Ishikawa (cell line): ENCODE data around the gene MEF2C.

Experiments
- CEBPB ChIP-seq: IDR thresholded peaks from 2 replicates; pipeline ENCODE4 v1.6.1; 2012
- CREB1 ChIP-seq: IDR thresholded peaks from 2 replicates; pipeline ENCODE4 v1.6.1; 2012; ENCODE audit warnings: low read depth
- EP300 ChIP-seq: IDR thresholded peaks from 2 replicates; pipeline ENCODE4 v1.6.1; 2012; ENCODE audit warnings: borderline replicate concordance
- FOXM1 ChIP-seq: IDR thresholded peaks from 2 replicates; pipeline ENCODE4 v1.6.1; 2012; ENCODE audit warnings: low read depth, borderline replicate concordance
- MAX ChIP-seq: IDR thresholded peaks from 2 replicates; pipeline ENCODE4 v1.6.1; 2012
- NFIC ChIP-seq: IDR thresholded peaks from 2 replicates; pipeline ENCODE4 v1.6.1; 2012
- REST ChIP-seq: IDR thresholded peaks from 2 replicates; pipeline ENCODE4 v1.6.1; 2012; ENCODE audit warnings: low read depth, mild to moderate bottlenecking
- TAF1 ChIP-seq: IDR thresholded peaks from 2 replicates; pipeline ENCODE4 v1.6.1; 2012; ENCODE audit warnings: low read depth, mild to moderate bottlenecking
- TCF12 ChIP-seq: IDR thresholded peaks from 2 replicates; pipeline ENCODE4 v1.6.1; 2012; ENCODE audit warnings: low read depth
- TEAD4 ChIP-seq: IDR thresholded peaks from 2 replicates; pipeline ENCODE4 v1.6.1; 2012

GRCh38 chr5:88682881-88683361 lies 200.1 kb downstream of the MEF2C start:
- TF ChIP-seq TEAD4 (no peak), NFIC (no peak), TAF1 (no peak), MAX (no peak), CEBPB (no peak), CREB1 (no peak), TCF12 (no peak), EP300 (no peak), FOXM1 (no peak), REST (no peak)
